Activated CD8-positive, alpha-beta memory T cell treated with anti-CD3 and anti-CD28 coated beads for 4 hours (primary cell): ENCODE measurements around the gene TRIM13.

ENCODE experiments used
- DNase-seq, 2 donors: peaks; one replicate each; pipeline ENCODE4 v3.0.0-alpha.2; 2020; ENCODE audit warnings: low read depth in 2 of 2

TRIM13 gene

GRCh38 chr13:50065712-50066111, 68.9 kb downstream of the TRIM13 start:
- no peak for DNase-seq
